Measurements from ENCODE around the gene KIF16B.

The KIF16B gene

GRCh38 chr20:16283978-16284377 lies 289.3 kb downstream of the KIF16B start:
- no peak for DNase-seq (ENCODE audit: low spot score)
- TF ChIP-seq CTCF (IDR thresholded peaks at IDR 0.05): no peak
- Histone ChIP-seq H3K4me3 (no peak overlapping the region), H3K27ac (no peak overlapping the region)

- TF ChIP-seq CTCF (IDR thresholded peaks at IDR 0.05): no peak
- no peak overlapping the region for H3K27ac ChIP-seq
- H3K4me3 ChIP-seq: no peak overlapping the region
- DNase-seq (ENCODE audit: low spot score): no peak
Observed at GRCh38 chr20:16283307-16283706, 289.9 kb downstream of the KIF16B start.

GRCh38 chr20:16280219-16280618 lies 293.0 kb downstream of the KIF16B start:
- no peak for DNase-seq (ENCODE audit: low spot score)
- Histone ChIP-seq H3K4me3 (no peak overlapping the region), H3K27ac (no peak overlapping the region)
- TF ChIP-seq CTCF (IDR thresholded peaks at IDR 0.05): no peak

GRCh38 chr20:16279320-16279719 lies 293.9 kb downstream of the KIF16B start:
- no peak for DNase-seq (ENCODE audit: low spot score)
- Histone ChIP-seq H3K27ac (no peak overlapping the region), H3K4me3 (no peak overlapping the region)
- TF ChIP-seq CTCF (IDR thresholded peaks at IDR 0.05): no peak

GRCh38 chr20:16273812-16274555 lies 299.3 kb downstream of the KIF16B start:
- no peak for DNase-seq (ENCODE audit: low spot score)
- no peak for TF ChIP-seq CTCF (IDR thresholded peaks at IDR 0.05)
- Histone ChIP-seq H3K27ac (no peak overlapping the region), H3K4me3 (no peak overlapping the region)

GRCh38 chr20:16272780-16273360 lies 300.4 kb downstream of the KIF16B start:
- TF ChIP-seq CTCF (IDR thresholded peaks at IDR 0.05): no peak
- Histone ChIP-seq H3K4me3 (no peak overlapping the region), H3K27ac (no peak overlapping the region)
- DNase-seq (ENCODE audit: low spot score): no peak

- DNase-seq (ENCODE audit: low spot score): no peak
- Histone ChIP-seq H3K4me3 (no peak overlapping the region), H3K27ac (no peak overlapping the region)
- TF ChIP-seq CTCF (IDR thresholded peaks at IDR 0.05): no peak
Observed at GRCh38 chr20:16271450-16271849, 301.8 kb downstream of the KIF16B start.

Measured in coronary artery (tissue), 2 donors.